Spleen (tissue), 11 donors: ENCODE measurements around the gene URB1. TPM values are rescaled to one million over a fixed set of nuclear protein-coding genes. Genes with fewer than 3 reads are reported as not detected.

ENCODE experiments used
- DNase-seq: peaks from one replicate; pipeline ENCODE4 v3.0.0-alpha.2; 2020
- H3K27ac ChIP-seq, 8 donors: fragments of 200-600 bp; sonication (generic) in 7 of 8; 1 replicate in 4 of 8; 2 replicates in 4 of 8; pipeline versions ENCODE4 v1.5.0 to v1.8.0; 2016 to 2021; ENCODE audit warnings: inconsistent platforms in 4 of 8, mild to moderate bottlenecking in 4 of 8, moderate library complexity in 1 of 8
- H3K27me3 ChIP-seq, 7 donors: fragments of 200-600 bp; sonication (generic) in 6 of 7; replicated peaks in 1 of 7; 1 replicate in 4 of 7; 2 replicates in 3 of 7; pipeline versions ENCODE4 v1.5.0 to v1.8.0; 2016 to 2021; ENCODE audit warnings: inconsistent platforms in 3 of 7, mild to moderate bottlenecking in 1 of 7
- H3K36me3 ChIP-seq, 6 donors: fragments of 200-600 bp; sonication (generic) in 5 of 6; 1 replicate in 4 of 6; 2 replicates in 2 of 6; pipeline versions ENCODE4 v1.5.0 to v1.8.0; 2016 to 2021; ENCODE audit warnings: inconsistent platforms in 2 of 6
- H3K4me1 ChIP-seq, 6 donors: fragments of 200-600 bp; sonication (generic) in 5 of 6; 1 replicate in 3 of 6; 2 replicates in 3 of 6; pipeline versions ENCODE4 v1.5.0 to v1.8.0; 2016 to 2021; ENCODE audit warnings: inconsistent platforms in 3 of 6
- H3K4me3 ChIP-seq, 8 donors: fragments of 200-600 bp; sonication (generic) in 7 of 8; 1 replicate in 4 of 8; 2 replicates in 4 of 8; pipeline versions ENCODE4 v1.5.0 to v1.8.0; 2016 to 2021; ENCODE audit warnings: inconsistent platforms in 4 of 8, mild to moderate bottlenecking in 4 of 8, moderate library complexity in 2 of 8
- H3K9me3 ChIP-seq, 8 donors: fragments of 200-600 bp; sonication (generic) in 7 of 8; 1 replicate in 4 of 8; 2 replicates in 4 of 8; pipeline versions ENCODE4 v1.5.0 to v1.8.0; 2016 to 2021; ENCODE audit warnings: inconsistent platforms in 4 of 8
- POLR2A ChIP-seq, 3 donors: fragments of 450-650 bp; IDR thresholded peaks; one replicate each; pipeline ENCODE4 v1.5.1; 2017; ENCODE audit warnings: antibody characterized with exemption in 3 of 3, mild to moderate bottlenecking in 1 of 3
- POLR2AphosphoS5 ChIP-seq, 3 donors: sonication (generic); formaldehyde crosslinking; IDR thresholded peaks; one replicate each; pipeline ENCODE4 v1.5.1; 2017; ENCODE audit warnings: antibody characterized with exemption in 3 of 3
- WGBS, 5 donors: extraction: QIAGEN DNeasy Blood & Tissue Kit in 3 of 5; methylation state at CpG; one replicate each; pipeline versions ENCODE4 v1.1.5 to v1.1.7; 2013 to 2018; 5-methylcytosine and 5-hydroxymethylcytosine counted together
- intact Hi-C: fragments of 100-400 bp; cut with DNase I; formaldehyde crosslinking; loops from one replicate; pipeline ENCODE4 v1.15.0; 2023; ENCODE audit warnings: low total_unique reads
- polyA plus RNA-seq, 3 donors: library from polyadenylated mRNA; stranded (reverse); fragments of 200-250 nt; gene quantifications; one replicate each; pipeline ENCODE4 v1.2.1, GENCODE V29; 2013
- total RNA-seq, 7 donors: library from RNA; depleted of rRNA in 3 of 7; stranded (reverse); fragments of >200 nt in 3 of 7; fragmentation: NEBNext Ultra II Directional in 4 of 7; extraction: Animal tissue kit (Norgen Biotek cat#: 25700) in 4 of 7; gene quantifications; one replicate each; pipeline versions ENCODE4 v1.1.0 to v1.2.1, GENCODE V29; 2016 to 2021
- TF ChIP-seq, protein P1 (sequence below), 11 experiments: fragments of 200-600 bp in 7 of 11; fragments of 450-650 bp in 4 of 11; sonication (generic) in 4 of 11; IDR thresholded peaks in 8 of 11; conservative IDR thresholded peaks in 3 of 11; 1 replicate in 7 of 11; 2 replicates in 4 of 11; pipeline versions ENCODE4 v1.4.0 to v1.8.0; 2016 to 2021; ENCODE audit warnings: antibody characterized with exemption in 11 of 11, inconsistent platforms in 4 of 11, mild to moderate bottlenecking in 1 of 11
- donor health status: healthy with polysubstance abuse.
- donor health status: DM: no; HTN: no; CAD: no; lungs with moderate emphysema.
- donor health status: DM: no; HTN: no; CAD: no.
- donor health status: Bipolar disorder and iron deficiency.
- donor health status: healthy.
- donor health status: DM: no; HTN: no; CAD: no.
- donor health status: DM: yes; HTN: yes; CAD: no.

URB1 gene
- total and polyA plus RNA-seq, 10 donors, result 2.0 to 20.8 (median 12.0) TPM

GRCh38 chr21:32285476-32285875 is 107.3 kb downstream of the URB1 start:
- H3K27me3 ChIP-seq, result no peaks in the 10 kb centered on the region
- no peak for DNase-seq
- TF ChIP-seq POLR2AphosphoS5 (IDR thresholded peaks at IDR 0.05) (no peak), POLR2A (IDR thresholded peaks at IDR 0.05) (no peak)
- TF ChIP-seq, protein P1, sequence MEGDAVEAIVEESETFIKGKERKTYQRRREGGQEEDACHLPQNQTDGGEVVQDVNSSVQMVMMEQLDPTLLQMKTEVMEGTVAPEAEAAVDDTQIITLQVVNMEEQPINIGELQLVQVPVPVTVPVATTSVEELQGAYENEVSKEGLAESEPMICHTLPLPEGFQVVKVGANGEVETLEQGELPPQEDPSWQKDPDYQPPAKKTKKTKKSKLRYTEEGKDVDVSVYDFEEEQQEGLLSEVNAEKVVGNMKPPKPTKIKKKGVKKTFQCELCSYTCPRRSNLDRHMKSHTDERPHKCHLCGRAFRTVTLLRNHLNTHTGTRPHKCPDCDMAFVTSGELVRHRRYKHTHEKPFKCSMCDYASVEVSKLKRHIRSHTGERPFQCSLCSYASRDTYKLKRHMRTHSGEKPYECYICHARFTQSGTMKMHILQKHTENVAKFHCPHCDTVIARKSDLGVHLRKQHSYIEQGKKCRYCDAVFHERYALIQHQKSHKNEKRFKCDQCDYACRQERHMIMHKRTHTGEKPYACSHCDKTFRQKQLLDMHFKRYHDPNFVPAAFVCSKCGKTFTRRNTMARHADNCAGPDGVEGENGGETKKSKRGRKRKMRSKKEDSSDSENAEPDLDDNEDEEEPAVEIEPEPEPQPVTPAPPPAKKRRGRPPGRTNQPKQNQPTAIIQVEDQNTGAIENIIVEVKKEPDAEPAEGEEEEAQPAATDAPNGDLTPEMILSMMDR (IDR thresholded peaks at IDR 0.05 in 8 of 11, conservative IDR thresholded peaks at IDR 0.05 in 3 of 11), result no peak
- peaks cover 0 to 10% (median 0%) of the 10 kb centered on the region in 6 donors for H3K36me3 ChIP-seq
- intact Hi-C loops, result no loop called here
- H3K4me1 ChIP-seq, result no peaks in the 10 kb centered on the region
- H3K4me3 ChIP-seq, result no peak overlapping the region
- no peak overlapping the region for H3K27ac ChIP-seq
- 89 to 97% (median 94%) methylated on average over 4 of the region's 4 CpGs for WGBS, 5 donors
- no peaks in the 10 kb centered on the region for H3K9me3 ChIP-seq

GRCh38 chr21:32282992-32283391 is 109.8 kb downstream of the URB1 start:
- TF ChIP-seq, protein P1 (IDR thresholded peaks at IDR 0.05 in 8 of 11, conservative IDR thresholded peaks at IDR 0.05 in 3 of 11), result no peak
- no peak for TF ChIP-seq POLR2A (IDR thresholded peaks at IDR 0.05)
- TF ChIP-seq POLR2AphosphoS5 (IDR thresholded peaks at IDR 0.05), result no peak
- no peak overlapping the region for H3K4me3 ChIP-seq
- H3K27ac ChIP-seq, result no peak overlapping the region
- intact Hi-C loops, result no loop called here
- 62 to 86% (median 67%) methylated on average over 6 of the region's 6 CpGs for WGBS, 5 donors
- no peak for DNase-seq
- no peaks in the 10 kb centered on the region for H3K27me3 ChIP-seq
- H3K36me3 ChIP-seq, result peaks cover 0 to 10% (median 0%) of the 10 kb centered on the region in 6 donors
- no peaks in the 10 kb centered on the region for H3K9me3 ChIP-seq
- peaks cover 8 to 18% (median 15%) of the 10 kb centered on the region in 6 donors for H3K4me1 ChIP-seq

DNA sequence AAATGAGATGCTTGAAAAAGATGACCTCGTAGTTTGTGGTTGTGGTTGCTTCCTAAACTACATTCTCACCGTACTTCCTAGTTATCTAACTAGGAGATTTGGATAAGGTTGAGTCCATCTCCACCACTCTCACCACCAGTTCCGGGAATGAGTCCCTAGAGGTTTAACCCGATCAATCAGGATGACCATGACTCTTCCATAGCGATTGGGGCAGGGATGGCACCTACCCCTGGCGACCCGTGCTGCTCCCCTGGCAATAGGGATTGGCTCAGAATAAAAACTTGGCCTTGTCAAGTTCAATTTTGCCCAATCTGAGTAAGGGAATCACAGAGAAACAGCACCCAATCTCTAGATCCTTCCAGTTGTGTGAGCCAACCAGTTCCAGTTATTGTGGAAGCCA is 111.3 kb downstream of the URB1 start:
- H3K4me1 ChIP-seq, result peaks cover 12 to 31% (median 22%) of the 10 kb centered on the region in 6 donors
- WGBS, 5 donors, result 87 to 92% (median 90%) methylated on average over 7 of the region's 7 CpGs
- no peak for DNase-seq
- H3K4me3 ChIP-seq, result no peak overlapping the region
- intact Hi-C loops, result no loop called here
- TF ChIP-seq, protein P1 (IDR thresholded peaks at IDR 0.05 in 8 of 11, conservative IDR thresholded peaks at IDR 0.05 in 3 of 11), result no peak
- TF ChIP-seq POLR2AphosphoS5 (IDR thresholded peaks at IDR 0.05), result no peak
- TF ChIP-seq POLR2A (IDR thresholded peaks at IDR 0.05), result no peak
- peaks cover 0 to 10% (median 0%) of the 10 kb centered on the region in 6 donors for H3K36me3 ChIP-seq
- H3K27me3 ChIP-seq, result no peaks in the 10 kb centered on the region
- no peaks in the 10 kb centered on the region for H3K9me3 ChIP-seq
- no peak overlapping the region for H3K27ac ChIP-seq

DNA sequence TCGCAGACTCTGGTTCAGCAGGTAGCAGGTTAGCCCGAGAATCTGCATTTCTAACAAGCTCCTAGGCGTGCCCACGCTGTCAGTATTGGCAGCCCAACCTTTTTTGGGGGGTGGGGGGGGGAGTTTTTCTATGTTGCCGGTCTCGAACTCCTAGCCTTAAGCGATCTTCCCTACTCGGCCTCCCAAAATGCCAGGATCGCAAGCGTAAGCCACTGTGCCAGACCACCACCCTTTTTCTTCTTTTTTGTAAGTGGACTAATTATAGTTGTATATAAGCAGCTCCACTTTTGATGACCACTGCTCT is 113.5 kb downstream of the URB1 start:
- intact Hi-C loops, result no loop called here
- Histone ChIP-seq H3K9me3 (no peaks in the 10 kb centered on the region), H3K4me1 (peaks cover 12 to 31% (median 22%) of the 10 kb centered on the region in 6 donors), H3K4me3 (peak overlapping the region; percentile 44 to 99 (median 95)), H3K27me3 (no peaks in the 10 kb centered on the region), H3K27ac (peak overlapping the region in 7 of 8 donors; percentile 55 to 80 (median 73)), H3K36me3 (peaks cover 0 to 14% (median 0%) of the 10 kb centered on the region in 6 donors)
- no peak for TF ChIP-seq POLR2AphosphoS5 (IDR thresholded peaks at IDR 0.05)
- TF ChIP-seq, protein P1 (IDR thresholded peaks at IDR 0.05 in 8 of 11, conservative IDR thresholded peaks at IDR 0.05 in 3 of 11), result no peak
- no peak for TF ChIP-seq POLR2A (IDR thresholded peaks at IDR 0.05)
- no peak for DNase-seq
- 8 to 16% (median 10%) methylated on average over 8 to 10 of the region's 10 CpGs for WGBS, 5 donors
